ENCODE results near the gene TAL2. TPM values are rescaled to one million over a fixed set of nuclear protein-coding genes. Genes with fewer than 3 reads are reported as not detected.

TAL2 gene
- total and polyA plus RNA-seq, 4 donors = 1.2 to 2.5 (median 1.6) TPM

GRCh38 chr9:105683688-105684275 lies 21.5 kb downstream of the TAL2 start:
- no peaks in the 10 kb centered on the region for H3K9me3 ChIP-seq (ENCODE audit: control insufficient read depth, insufficient read depth, low read length)
- no peak for DNase-seq (ENCODE audit: low read depth in 4 of 6, low spot score in 6 of 6)
- H3K27ac ChIP-seq (ENCODE audit: low read depth, low read length) = no peak overlapping the region
- H3K4me3 ChIP-seq (ENCODE audit: low read depth, low read length) = no peak overlapping the region
- H3K27me3 ChIP-seq (ENCODE audit: control insufficient read depth, insufficient read depth, low read length) = no peaks in the 10 kb centered on the region
- H3K36me3 ChIP-seq (ENCODE audit: control insufficient read depth, insufficient read depth, low read length) = no peaks in the 10 kb centered on the region
- 67% methylated on average over 1 of the region's 1 CpG for WGBS (ENCODE audit: insufficient coverage)
- H3K4me1 ChIP-seq (ENCODE audit: control insufficient read depth, insufficient read depth, low read length) = no peaks in the 10 kb centered on the region

GRCh38 chr9:105686936-105687335 lies 24.7 kb downstream of the TAL2 start:
- H3K36me3 ChIP-seq (ENCODE audit: control insufficient read depth, insufficient read depth, low read length) = no peaks in the 10 kb centered on the region
- no peak overlapping the region for H3K27ac ChIP-seq (ENCODE audit: low read depth, low read length)
- H3K4me3 ChIP-seq (ENCODE audit: low read depth, low read length) = no peak overlapping the region
- 90% methylated on average over 3 of the region's 4 CpGs for WGBS (ENCODE audit: insufficient coverage)
- no peak for DNase-seq (ENCODE audit: low read depth in 4 of 6, low spot score in 6 of 6)
- H3K27me3 ChIP-seq (ENCODE audit: control insufficient read depth, insufficient read depth, low read length) = peaks cover 7% of the 10 kb centered on the region
- H3K9me3 ChIP-seq (ENCODE audit: control insufficient read depth, insufficient read depth, low read length) = no peaks in the 10 kb centered on the region
- H3K4me1 ChIP-seq (ENCODE audit: control insufficient read depth, insufficient read depth, low read length) = no peaks in the 10 kb centered on the region

GRCh38 chr9:105690742-105691141 lies 28.5 kb downstream of the TAL2 start:
- peaks cover 25% of the 10 kb centered on the region for H3K27me3 ChIP-seq (ENCODE audit: control insufficient read depth, insufficient read depth, low read length)
- no CpG with 5 or more reads among the region's 2 CpGs for WGBS (ENCODE audit: insufficient coverage)
- H3K36me3 ChIP-seq (ENCODE audit: control insufficient read depth, insufficient read depth, low read length) = no peaks in the 10 kb centered on the region
- H3K4me3 ChIP-seq (ENCODE audit: low read depth, low read length) = no peak overlapping the region
- peaks cover 6% of the 10 kb centered on the region for H3K4me1 ChIP-seq (ENCODE audit: control insufficient read depth, insufficient read depth, low read length)
- DNase-seq (ENCODE audit: low read depth in 4 of 6, low spot score in 6 of 6) = no peak
- no peaks in the 10 kb centered on the region for H3K9me3 ChIP-seq (ENCODE audit: control insufficient read depth, insufficient read depth, low read length)
- H3K27ac ChIP-seq (ENCODE audit: low read depth, low read length) = no peak overlapping the region

- WGBS (ENCODE audit: insufficient coverage) = 30% methylated on average over 5 of the region's 15 CpGs
- Histone ChIP-seq H3K27ac (ENCODE audit: low read depth, low read length) (no peak overlapping the region), H3K36me3 (ENCODE audit: control insufficient read depth, insufficient read depth, low read length) (no peaks in the 10 kb centered on the region), H3K4me3 (ENCODE audit: low read depth, low read length) (peak overlapping the region; percentile 66), H3K9me3 (ENCODE audit: control insufficient read depth, insufficient read depth, low read length) (no peaks in the 10 kb centered on the region), H3K27me3 (ENCODE audit: control insufficient read depth, insufficient read depth, low read length) (peaks cover 25% of the 10 kb centered on the region), H3K4me1 (ENCODE audit: control insufficient read depth, insufficient read depth, low read length) (peaks cover 6% of the 10 kb centered on the region)
- DNase-seq (ENCODE audit: low read depth in 4 of 6, low spot score in 6 of 6) = peak in 2 of 6 donors; percentile 5 to 29
These were observed 31.4 kb downstream of the TAL2 start for GRCh38 chr9:105693435-105694189.

GRCh38 chr9:105694190-105694847 lies 32.1 kb downstream of the TAL2 start, which contains the start of gene TMEM38B:
TSS of gene TMEM38B (plus strand) at chr9:105694541. CDS start at chr9:105694661, 120 bp downstream.
- Histone ChIP-seq H3K27me3 (ENCODE audit: control insufficient read depth, insufficient read depth, low read length) (peaks cover 25% of the 10 kb centered on the region), H3K9me3 (ENCODE audit: control insufficient read depth, insufficient read depth, low read length) (no peaks in the 10 kb centered on the region), H3K27ac (ENCODE audit: low read depth, low read length) (peak within 1 kb of the TSS; percentile 25), H3K36me3 (ENCODE audit: control insufficient read depth, insufficient read depth, low read length) (no peaks in the 10 kb centered on the region), H3K4me3 (ENCODE audit: low read depth, low read length) (peak within 1 kb of the TSS; percentile 92), H3K4me1 (ENCODE audit: control insufficient read depth, insufficient read depth, low read length) (peaks cover 6% of the 10 kb centered on the region)
- peak; percentile 68 to 96 (median 80) for DNase-seq (ENCODE audit: low read depth in 4 of 6, low spot score in 6 of 6)
- under 1% methylated on average over 64 of the region's 65 CpGs for WGBS (ENCODE audit: insufficient coverage)

GRCh38 chr9:105694848-105695581 lies 32.8 kb downstream of the TAL2 start:
- no peaks in the 10 kb centered on the region for H3K36me3 ChIP-seq (ENCODE audit: control insufficient read depth, insufficient read depth, low read length)
- peak in 5 of 6 donors; percentile 47 to 80 (median 58) for DNase-seq (ENCODE audit: low read depth in 4 of 6, low spot score in 6 of 6)
- peaks cover 6% of the 10 kb centered on the region for H3K4me1 ChIP-seq (ENCODE audit: control insufficient read depth, insufficient read depth, low read length)
- WGBS (ENCODE audit: insufficient coverage) = 3% methylated on average over 41 of the region's 42 CpGs
- H3K4me3 ChIP-seq (ENCODE audit: low read depth, low read length) = peak overlapping the region; percentile 92
- peak overlapping the region; percentile 25 for H3K27ac ChIP-seq (ENCODE audit: low read depth, low read length)
- no peaks in the 10 kb centered on the region for H3K9me3 ChIP-seq (ENCODE audit: control insufficient read depth, insufficient read depth, low read length)
- H3K27me3 ChIP-seq (ENCODE audit: control insufficient read depth, insufficient read depth, low read length) = peaks cover 25% of the 10 kb centered on the region

- Histone ChIP-seq H3K36me3 (ENCODE audit: control insufficient read depth, insufficient read depth, low read length) (no peaks in the 10 kb centered on the region), H3K4me3 (ENCODE audit: low read depth, low read length) (no peak overlapping the region)
- WGBS (ENCODE audit: insufficient coverage) = 95% methylated on average over 5 of the region's 12 CpGs
These were observed 34.0 kb downstream of the TAL2 start for GRCh38 chr9:105696219-105696793.

GRCh38 chr9:105697871-105698270 lies 35.6 kb downstream of the TAL2 start:
- H3K36me3 ChIP-seq (ENCODE audit: control insufficient read depth, insufficient read depth, low read length) = no peaks in the 10 kb centered on the region
- 100% methylated on average over 1 of the region's 4 CpGs for WGBS (ENCODE audit: insufficient coverage)

More at GRCh38 chr9:105696219-105696793, 34.0 kb downstream of the TAL2 start:
- H3K27ac ChIP-seq (ENCODE audit: low read depth, low read length) = no peak overlapping the region
- H3K4me1 ChIP-seq (ENCODE audit: control insufficient read depth, insufficient read depth, low read length) = peaks cover 6% of the 10 kb centered on the region
- DNase-seq (ENCODE audit: low read depth in 4 of 6, low spot score in 6 of 6) = no peak
- peaks cover 23% of the 10 kb centered on the region for H3K27me3 ChIP-seq (ENCODE audit: control insufficient read depth, insufficient read depth, low read length)
- H3K9me3 ChIP-seq (ENCODE audit: control insufficient read depth, insufficient read depth, low read length) = no peaks in the 10 kb centered on the region

GRCh38 chr9:105698348-105698870 lies 36.2 kb downstream of the TAL2 start:
- no peak overlapping the region for H3K4me3 ChIP-seq (ENCODE audit: low read depth, low read length)
- H3K27ac ChIP-seq (ENCODE audit: low read depth, low read length) = no peak overlapping the region
- no peak for DNase-seq (ENCODE audit: low read depth in 4 of 6, low spot score in 6 of 6)
- peaks cover 5% of the 10 kb centered on the region for H3K27me3 ChIP-seq (ENCODE audit: control insufficient read depth, insufficient read depth, low read length)
- H3K9me3 ChIP-seq (ENCODE audit: control insufficient read depth, insufficient read depth, low read length) = no peaks in the 10 kb centered on the region
- WGBS (ENCODE audit: insufficient coverage) = no CpG with 5 or more reads among the region's 1 CpG
- no peaks in the 10 kb centered on the region for H3K36me3 ChIP-seq (ENCODE audit: control insufficient read depth, insufficient read depth, low read length)
- peaks cover 6% of the 10 kb centered on the region for H3K4me1 ChIP-seq (ENCODE audit: control insufficient read depth, insufficient read depth, low read length)

More at GRCh38 chr9:105697871-105698270, 35.6 kb downstream of the TAL2 start:
- DNase-seq (ENCODE audit: low read depth in 4 of 6, low spot score in 6 of 6) = no peak
- peaks cover 6% of the 10 kb centered on the region for H3K4me1 ChIP-seq (ENCODE audit: control insufficient read depth, insufficient read depth, low read length)
- H3K4me3 ChIP-seq (ENCODE audit: low read depth, low read length) = no peak overlapping the region
- peaks cover 11% of the 10 kb centered on the region for H3K27me3 ChIP-seq (ENCODE audit: control insufficient read depth, insufficient read depth, low read length)
- no peaks in the 10 kb centered on the region for H3K9me3 ChIP-seq (ENCODE audit: control insufficient read depth, insufficient read depth, low read length)
- H3K27ac ChIP-seq (ENCODE audit: low read depth, low read length) = no peak overlapping the region
